22Rv1 (cell line): ENCODE measurements around the gene BCL6.

Experiments used
- ZFX ChIP-seq: fragments of 450-650 bp; IDR thresholded peaks from 2 replicates; pipeline ENCODE4 v1.6.1; 2017; ENCODE audit warnings: antibody characterized with exemption, borderline replicate concordance
- TF ChIP-seq, protein P1 (sequence below): fragments of 450-650 bp; IDR thresholded peaks from 2 replicates; pipeline ENCODE4 v1.5.1; 2017; ENCODE audit warnings: mild to moderate bottlenecking

GRCh38 chr3:187793618-187794017 is 48.4 kb upstream of the BCL6 start:
- TF ChIP-seq, protein P1, sequence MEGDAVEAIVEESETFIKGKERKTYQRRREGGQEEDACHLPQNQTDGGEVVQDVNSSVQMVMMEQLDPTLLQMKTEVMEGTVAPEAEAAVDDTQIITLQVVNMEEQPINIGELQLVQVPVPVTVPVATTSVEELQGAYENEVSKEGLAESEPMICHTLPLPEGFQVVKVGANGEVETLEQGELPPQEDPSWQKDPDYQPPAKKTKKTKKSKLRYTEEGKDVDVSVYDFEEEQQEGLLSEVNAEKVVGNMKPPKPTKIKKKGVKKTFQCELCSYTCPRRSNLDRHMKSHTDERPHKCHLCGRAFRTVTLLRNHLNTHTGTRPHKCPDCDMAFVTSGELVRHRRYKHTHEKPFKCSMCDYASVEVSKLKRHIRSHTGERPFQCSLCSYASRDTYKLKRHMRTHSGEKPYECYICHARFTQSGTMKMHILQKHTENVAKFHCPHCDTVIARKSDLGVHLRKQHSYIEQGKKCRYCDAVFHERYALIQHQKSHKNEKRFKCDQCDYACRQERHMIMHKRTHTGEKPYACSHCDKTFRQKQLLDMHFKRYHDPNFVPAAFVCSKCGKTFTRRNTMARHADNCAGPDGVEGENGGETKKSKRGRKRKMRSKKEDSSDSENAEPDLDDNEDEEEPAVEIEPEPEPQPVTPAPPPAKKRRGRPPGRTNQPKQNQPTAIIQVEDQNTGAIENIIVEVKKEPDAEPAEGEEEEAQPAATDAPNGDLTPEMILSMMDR, result no peak
- TF ChIP-seq ZFX, result no peak
